Activated CD4-positive, alpha-beta T cell treated with anti-CD3 and anti-CD28 coated beads, Interleukin-2, amount 50 U/mL, for 24 hours (primary cell): ENCODE data around the gene AQP5.

Experiments used
- DNase-seq, 2 donors: peaks; one replicate each; pipeline ENCODE4 v3.0.0-alpha.2; 2020; ENCODE audit warnings: low read depth in 1 of 2, low spot score in 1 of 2

Gene AQP5

DNA sequence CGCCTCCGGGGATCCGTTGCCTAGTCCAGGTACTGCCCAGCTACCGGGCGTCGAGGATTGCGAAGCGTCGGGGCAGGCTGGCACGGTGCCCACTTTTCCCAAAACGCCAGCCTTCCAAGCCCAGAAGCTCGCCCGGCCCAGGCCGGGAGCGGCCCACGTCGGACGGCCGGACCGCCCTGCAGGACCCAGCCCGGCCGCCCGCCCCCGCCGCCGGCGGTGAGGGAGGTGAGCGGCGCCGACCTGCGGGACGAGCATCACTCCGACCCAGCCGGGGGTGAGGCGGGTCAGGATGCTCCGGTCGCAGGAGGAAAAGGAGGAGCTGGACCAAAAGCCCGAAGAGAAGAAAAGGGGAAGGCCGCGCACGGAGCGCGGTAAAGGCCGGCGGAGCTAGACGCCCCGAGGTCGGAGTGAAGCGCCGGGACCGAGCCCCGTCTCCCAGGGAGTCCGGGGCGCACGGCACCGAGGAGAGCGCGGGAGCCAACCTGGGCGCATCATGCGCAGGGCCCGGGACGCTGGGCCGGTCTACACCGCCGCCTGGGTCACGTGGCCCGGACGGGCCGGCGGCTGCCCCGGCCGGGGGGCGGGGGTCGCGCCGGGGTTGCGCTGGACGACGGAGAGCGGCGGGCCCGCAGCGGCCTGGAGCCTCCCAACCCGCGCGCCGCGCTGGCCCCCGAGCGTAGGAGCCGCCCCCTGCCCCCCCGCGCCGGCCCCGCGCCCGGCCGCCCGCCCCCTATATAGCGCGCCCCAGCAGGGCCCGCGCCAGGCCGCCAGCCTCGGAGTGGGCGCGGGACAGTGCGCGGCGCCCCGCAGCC lies at the start of gene AQP5:
AQP5 (plus strand) TSS at position 762 of the 812 bp plus-strand sequence. CDS start 146 bp downstream, outside the sequence.
- no peak for DNase-seq

DNA sequence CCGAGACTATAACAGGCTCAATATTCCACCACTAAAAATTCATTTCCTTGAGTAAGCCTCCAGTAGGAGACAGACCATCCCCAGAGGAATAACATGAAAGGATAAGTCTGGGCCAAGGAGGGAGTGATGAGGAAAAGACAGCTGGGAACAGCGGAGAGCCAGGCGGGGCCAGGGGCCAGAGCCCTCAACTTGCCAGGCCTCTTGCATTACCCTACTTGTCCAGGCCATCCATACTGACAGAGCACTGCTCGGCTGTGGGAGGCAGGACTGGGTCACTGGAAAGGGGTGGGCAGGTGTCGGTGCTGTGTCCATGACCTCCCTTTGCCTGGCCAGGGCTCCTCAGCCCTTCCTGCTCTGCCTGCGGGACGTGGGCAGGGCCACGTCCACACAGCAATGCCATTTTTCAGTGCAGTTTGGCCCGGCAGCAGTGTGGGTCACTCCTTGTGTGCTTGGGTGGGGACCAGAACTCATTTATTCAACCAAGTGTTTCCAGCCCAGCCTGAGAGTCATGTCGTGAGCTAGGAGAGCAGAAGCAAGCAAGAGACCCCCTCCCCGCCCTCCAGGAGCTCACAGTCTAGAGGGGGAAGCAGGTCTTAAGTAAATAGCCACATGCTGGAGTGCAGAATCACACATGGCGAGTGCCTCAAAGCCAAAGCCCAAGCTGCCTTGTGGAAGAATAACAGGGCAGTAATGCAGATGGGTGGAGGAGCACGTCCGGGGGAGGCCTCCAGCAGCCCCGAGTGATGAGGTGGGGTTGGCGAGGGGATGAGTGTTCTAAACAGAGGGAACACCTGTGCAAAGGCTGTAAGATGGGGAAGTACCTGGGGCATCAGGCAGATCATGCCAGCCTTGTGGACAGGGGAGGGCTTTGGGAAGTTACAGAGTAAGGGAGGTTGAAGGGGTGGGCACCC lies 49.1 kb upstream of the AQP5 start:
- DNase-seq = no peak

DNA sequence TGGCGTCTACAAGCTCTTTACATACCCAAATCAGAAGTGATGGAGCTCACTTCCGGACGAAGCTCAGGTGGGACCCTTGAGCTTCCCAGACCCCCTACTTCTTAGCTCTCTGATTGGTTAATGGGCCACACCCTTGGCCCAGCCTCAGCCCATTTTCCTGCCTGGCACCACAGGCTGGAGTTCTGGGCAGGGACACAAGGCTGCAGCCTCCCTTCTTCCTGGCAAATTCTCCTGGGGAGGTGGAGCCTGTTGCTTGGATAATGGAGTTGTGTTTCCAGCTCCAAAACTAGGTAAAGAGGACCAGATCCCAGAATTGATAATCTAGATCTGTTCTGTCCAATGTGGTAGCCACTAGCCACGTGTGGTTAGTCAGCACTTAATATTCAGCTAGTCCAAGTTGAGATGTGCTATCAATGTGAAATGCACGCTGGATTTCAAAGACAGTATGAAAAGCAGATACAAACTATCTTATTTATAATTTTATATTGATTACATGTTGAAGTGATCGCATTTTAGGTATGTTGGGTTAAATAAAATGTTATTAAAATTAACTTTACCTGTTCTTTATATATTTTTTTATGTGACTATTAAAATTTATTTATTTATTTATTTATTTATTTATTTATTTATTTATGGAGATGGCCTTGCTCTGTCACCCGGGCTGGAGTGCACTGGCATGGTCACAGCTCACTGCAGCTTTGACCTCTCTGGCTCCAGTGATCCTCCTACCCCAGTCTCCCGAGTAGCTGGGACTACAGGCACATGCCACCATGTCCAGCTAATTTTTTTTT lies 45.3 kb upstream of the AQP5 start:
- no peak for DNase-seq

DNA sequence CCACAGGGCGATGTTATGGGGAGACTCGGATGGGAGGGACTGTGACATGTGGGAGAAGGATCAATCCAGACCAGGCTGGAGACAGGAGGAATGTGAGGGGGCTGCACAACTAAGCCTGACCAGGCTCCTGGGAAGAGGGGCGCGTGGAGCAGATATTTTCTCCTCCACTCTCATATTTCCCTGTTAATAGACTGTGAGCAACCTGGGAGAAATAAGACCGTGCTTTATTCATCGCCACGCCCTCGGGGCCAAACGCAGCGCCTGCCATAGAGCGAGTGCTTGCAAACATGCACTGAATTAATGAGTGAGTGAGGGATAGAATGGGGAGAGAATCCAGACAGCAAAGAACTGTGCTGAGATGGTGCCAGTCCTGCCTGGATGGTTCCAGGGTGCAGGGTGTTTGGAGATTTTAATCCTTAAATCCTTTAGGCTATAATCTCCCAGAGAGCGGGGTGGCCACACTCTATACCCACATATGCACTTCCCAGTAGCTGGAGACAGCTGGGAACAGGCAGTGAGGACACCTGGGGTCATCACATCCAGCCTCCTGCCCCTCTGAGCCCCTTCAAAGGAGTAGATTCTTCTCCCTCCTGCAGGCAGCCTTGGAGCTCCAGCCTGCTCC lies 44.4 kb upstream of the AQP5 start:
- no peak for DNase-seq

DNA sequence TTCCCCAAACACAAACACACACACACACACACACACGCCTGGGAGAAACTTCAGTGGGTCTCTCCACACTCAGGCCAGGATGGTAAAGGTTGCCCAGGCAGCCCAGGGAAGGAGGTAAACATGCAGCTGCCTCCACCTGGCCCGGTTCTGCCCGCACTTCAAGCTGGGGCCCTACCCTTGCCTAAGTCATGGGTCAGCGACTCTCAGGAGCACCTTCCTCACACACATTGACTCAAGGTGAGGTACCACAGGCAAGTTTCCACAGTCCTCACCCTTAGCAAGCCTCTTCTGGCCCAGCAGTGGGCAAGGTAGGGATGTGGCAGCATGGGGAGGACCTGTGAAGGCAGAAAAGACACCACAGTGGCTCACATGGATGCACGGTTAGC lies 43.9 kb upstream of the AQP5 start:
- DNase-seq = no peak

DNA sequence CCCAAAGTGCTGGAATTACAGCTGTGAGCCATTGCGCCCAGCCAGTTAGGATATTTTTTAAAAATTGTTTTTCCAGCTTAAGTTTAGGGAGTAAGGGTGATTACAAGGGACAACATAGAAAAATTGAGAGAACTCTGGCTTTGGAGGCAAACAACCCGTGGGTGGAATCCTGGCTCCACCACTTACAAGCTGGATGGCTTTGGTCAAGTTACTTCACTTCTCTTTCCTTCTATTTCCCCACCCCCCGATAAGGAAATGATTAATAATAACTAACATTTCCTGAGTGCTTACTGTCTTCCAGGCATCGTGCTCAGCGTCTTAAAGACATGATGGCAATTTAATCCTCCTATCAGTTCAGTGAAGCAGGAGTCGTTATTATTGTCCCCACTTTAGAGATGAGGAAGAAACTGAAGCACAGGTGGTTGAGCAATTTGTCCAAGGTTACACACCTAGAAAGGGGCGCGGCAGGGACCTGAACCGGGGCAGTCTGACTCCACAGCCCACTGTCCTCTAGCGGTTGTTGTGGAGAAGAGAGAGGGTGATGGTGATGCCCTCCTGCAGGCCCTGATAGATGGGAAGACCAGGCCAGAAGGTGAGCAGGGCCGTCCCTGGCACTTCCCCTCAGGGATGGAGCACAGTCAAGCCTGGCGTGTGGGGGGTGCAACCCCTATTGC lies 41.3 kb upstream of the AQP5 start:
- DNase-seq = no peak

DNA sequence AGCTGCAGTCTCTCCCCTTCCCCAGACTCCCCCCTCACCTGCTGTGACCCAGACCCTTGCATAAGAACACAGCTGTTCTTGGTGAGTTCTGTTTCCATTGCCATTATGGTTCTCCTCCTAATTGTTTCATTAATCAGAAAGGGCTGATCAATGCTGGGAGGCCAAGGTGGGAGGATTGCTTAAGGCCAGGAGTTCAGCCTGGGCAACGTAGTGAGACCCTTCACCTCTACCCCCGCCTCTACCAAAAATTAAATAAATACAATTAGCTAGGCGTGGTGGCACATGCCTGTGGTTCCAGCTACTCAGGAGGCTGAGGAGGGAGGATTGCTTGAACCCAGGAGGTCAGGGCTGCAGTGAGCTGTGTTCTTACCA lies 40.8 kb upstream of the AQP5 start:
- no peak for DNase-seq

DNA sequence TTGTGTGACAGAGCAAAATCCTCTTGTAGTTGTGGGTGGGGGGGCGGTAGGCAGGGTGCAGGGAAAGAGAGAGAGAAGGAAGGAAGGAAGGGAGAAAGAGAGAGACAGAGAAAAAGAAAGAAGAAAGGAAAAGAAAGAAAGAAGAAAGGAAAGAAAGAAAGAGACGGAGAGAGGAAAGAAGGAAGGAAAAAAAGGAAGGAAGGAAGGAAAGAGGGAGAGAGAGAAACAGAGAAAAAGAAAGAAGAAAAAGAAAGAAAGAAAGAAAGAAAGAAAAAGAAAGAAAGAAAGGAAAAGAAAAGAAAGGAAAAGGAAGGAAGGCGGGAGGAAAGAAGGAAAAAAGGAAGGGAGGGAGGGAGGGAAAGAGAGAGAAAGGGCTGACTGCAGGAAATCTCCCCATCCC lies 40.4 kb upstream of the AQP5 start:
- DNase-seq = no peak

DNA sequence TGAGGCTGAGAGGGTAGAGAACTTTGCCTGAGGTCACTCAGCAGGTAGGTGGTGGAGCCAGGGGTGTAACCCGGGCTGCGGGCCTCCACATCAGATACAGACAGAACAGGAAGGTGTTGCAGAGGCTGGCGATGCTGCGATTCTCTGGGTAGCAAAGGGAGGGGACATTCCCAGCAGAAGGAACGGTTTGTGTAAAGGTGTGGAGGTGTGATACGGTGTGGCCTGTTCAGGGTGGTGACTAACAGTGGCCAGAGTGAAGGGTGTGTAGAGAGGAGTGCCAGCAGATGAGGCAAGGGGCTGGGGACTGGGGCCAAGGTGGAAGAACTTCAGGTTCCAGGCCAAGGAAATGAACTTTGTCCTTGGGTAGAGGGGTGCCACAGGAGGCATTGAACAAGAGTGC lies 39.7 kb upstream of the AQP5 start:
- no peak for DNase-seq

DNA sequence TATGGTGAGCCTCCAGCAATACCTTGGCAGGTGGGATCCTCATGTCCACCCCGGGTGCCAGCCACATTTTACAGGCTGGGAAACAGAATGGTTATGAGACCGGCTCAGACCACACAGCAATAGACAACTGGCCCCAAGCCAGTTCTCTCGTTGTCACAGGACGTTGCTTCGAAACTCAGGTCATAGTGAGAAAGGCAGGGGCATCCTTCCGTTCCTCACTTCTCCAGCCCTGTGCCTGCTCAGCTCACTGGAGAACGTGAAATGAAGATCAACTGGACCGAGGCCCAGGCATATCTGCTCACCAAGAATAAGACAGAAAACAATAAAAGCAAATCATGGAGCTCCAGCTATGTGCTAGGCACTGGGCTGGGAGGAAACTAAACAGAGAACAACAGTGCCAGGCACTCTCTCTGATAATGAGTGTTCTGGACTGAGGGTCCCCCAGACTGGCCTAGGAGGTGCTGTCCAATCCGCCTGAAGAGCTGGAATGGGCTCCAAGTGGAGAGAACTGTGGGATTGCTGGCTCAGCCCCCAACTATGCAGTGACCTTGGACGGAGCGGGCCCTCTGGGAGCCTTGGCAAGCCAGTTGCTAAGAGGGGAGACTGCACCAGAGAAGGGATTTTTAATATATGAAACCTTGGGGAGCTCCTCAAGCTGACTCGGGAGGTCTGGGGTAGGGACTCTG lies 39.2 kb upstream of the AQP5 start:
- DNase-seq = no peak

DNA sequence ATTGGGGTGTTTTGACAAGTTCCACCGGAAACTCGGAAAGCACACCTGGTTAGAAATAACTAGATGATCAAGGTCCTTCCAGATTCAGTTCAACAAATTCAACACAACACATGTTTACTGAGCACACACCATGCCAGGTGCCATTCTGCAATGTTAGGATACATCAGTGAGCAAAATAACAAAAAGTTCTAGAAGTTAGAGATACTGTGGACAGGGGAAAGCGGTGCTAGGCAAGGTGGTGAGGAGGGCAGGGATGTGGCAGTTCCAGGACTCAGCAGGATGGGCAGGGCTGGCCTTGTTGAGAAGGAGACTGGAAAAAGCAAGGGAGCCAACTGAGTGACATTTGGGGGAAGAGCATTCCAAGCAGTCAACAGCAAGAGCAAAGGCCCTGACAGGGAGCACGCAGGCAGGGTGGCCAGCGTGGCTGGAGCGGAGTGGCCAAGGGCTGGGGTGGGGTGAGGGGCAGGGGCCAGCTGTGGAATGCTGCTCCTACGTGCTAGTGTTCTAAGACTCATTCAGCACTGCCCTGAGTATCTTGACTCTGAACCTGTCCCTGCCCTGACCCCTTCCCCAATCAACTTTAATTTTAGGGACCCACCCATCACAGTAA lies 38.5 kb upstream of the AQP5 start:
- DNase-seq = no peak

DNA sequence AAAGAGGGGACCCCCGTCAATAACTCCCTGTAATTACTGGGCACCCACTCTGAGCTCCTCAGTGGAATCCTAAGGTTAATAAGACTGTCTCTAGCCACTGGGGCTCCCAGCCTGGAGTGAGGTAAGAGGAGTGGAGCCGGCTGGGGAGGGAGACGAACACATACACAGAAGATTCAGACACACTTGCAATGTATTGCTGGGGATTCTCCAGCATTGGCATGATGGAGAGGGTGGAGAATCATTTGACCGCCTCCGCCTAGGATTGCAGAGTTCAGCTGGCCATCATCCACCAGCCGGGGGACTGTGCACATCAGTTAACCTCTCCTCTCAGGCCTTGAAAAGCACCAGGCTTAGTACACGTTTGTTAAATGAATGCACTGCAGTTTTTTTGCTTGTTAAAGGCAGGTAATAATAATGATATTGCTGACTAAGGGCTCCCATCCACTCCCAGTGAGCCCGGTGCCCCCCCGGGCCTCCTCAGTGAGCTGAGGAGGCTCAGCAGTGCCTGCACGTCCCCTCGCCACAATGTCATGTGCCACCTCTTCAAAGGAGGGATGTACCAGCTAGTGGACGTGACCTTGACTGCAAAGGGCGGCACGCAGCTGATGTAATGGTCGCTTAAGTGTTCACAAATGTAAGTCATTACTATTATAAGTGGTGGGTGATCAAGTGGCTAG lies 37.7 kb upstream of the AQP5 start:
- DNase-seq = no peak

DNA sequence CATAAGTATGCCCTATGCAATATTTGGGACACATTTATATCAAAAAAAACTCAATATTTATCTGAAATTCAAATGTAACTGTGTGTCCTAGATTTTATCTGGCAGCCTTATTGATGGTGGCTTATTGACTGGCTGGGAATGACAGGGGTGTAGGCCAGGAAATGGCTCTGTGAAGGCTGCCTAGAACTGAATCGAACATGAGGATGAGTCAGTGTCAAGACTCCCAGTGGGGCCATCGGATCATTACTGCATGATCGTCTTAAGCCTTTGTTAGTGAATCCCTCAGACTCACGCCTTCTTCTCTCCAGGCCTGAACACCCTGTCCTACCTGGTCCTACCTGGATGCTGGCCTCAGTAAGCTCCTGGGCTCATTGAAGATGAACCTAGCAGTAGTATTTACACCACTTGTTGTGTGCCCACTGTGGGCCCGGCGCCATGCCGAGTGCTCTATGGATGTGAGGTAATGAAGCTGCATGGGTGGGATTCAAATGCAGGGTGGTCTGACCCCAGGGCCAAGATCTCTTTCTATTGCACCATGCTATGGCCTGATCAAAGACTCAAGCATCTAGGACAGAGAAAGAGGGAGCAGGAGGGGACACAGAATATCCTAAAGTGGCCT lies 36.9 kb upstream of the AQP5 start:
- DNase-seq = no peak

DNA sequence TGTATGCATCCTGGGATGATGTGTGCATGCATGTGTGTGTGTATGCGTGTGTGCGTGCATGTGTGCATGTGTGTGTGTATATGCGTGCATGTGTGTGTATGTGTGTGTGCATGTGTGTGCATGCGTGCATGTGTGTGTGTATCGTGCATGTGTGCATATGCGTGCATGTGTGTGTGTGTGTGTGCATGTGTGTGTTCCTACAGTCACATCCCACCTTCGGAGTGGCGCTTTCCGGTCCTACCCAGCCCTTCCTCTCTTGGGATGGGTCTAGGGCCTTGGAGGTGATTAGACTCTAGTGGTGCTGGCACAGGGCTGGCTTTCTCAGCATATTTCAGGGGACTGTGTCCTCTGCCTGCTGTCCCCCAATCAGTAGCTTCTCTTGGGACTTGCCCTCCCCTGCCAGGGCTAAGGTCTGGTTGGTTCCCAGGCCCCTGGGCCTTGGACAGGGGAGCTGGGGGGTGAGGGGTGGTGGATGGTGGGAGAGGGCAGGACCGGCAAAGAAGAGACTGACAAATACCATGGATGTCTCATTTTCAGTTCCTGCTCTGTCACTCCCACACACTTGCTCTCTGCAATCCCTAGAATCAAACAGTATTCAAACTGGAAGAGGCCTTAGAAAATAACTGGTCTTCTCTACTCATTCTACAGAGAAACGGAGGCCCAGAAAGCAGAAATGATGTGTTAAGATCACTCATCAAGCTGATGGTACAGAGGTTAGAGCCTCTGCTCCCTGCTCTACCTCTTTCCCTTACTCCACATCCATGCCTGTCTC lies 36.1 kb upstream of the AQP5 start:
- DNase-seq = no peak

DNA sequence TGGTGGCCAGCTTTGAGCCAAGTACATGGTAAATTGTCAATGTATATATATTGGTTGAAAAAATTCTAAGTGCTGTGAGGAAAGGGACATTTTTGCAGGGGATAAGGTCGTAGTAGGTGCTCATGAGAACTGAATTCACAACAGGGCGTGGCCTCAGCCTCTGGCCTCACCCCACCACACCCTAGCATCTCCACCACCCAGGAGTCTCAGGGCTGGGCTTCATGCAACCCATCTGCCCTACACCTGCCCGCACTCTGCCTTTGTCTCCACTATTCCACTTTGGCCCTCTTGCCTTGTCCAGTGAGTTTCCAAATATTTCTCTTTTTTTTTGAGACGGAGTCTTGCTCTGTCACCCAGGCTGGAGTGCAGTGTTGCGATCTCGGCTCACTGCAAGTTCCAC lies 33.2 kb upstream of the AQP5 start:
- no peak for DNase-seq

DNA sequence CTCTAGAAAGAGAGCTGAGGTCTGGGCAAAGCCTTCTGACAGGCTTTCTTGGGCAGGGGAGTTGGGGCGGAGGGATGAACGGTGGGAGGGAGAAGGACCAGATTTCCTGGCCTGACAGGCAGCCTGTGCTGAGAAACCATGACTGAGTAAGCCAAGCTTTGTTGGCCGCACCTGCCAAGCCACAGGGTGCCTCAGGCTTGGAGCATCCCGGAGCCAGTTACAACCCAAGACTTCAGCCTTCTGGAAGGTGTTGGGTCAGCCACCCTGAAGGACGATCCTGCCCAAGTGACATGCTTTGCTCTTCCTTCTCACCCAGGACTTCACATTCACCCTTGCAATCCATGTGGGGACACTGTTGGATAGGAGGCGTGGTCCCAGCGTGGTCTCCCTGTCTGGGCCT lies 32.1 kb upstream of the AQP5 start:
- no peak for DNase-seq

DNA sequence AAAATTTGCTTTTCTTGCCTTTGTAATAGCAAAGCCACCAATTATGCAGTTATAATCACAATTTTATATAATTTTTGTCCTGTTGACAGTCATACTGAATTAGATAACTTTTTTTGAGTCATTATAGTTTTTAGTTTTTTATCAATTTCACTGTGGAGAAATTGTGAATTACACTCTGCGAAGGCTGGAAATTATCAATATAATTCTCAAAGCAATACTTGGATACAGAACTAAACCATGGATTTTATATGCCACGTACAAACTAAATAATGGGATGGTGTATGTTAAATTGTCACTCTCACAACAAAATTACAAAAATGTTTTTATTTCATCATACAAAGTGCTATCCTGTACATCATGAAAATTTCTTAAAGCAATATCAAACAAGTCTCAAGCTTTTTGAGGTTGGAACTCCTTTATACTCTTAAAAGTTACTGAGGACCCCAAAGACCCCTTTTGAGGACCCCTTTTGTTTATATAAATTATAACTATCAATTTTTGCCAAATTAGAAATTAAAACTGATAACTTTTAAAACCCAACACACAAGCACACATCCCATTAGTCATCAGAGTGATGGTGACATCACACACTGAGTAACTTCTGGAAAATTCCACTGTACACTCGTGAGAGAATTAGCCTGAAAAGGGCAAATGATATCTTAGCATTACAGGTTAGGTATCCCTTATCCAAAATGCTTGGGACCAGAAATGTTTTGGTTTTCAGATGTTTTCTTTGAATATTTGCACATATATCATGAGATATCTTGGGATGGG lies 31.0 kb upstream of the AQP5 start:
- peak in 1 of 2 donors; percentile 17 for DNase-seq
